Measurements from ENCODE around the gene CHRNB2. TPM values are rescaled to one million over a fixed set of nuclear protein-coding genes. Genes with fewer than 3 reads are reported as not detected.

Gene CHRNB2
- total RNA-seq, 2 donors from 2014 or later: 0.52 to 7.6 TPM

DNA sequence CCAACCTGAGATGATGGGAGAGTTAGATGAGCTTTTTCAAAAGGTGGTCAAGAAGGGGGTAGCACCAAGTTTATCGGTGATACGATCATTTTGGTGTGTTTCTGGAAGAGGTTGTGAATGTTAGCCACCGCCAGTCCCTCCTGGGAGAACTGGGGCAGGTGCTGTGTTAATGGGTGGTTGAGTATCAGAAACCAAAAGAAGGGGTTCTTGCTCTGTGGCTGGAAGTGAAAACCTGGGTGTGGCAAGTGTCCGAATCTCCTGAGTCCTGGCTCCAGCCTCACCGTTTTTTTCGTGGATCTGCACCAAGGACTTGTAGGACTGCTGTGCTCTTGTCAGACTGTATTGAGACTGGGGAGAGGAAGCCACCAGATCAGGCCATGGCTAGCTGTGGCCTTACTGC lies 16.9 kb upstream of the CHRNB2 start:
- H3K36me3 ChIP-seq (replicated peaks in 1 of 2; ENCODE audit: insufficient read depth in 1 of 2, low read depth in 2 of 2): peaks cover 27 to 52% of the 10 kb centered on the region in 2 donors
- no peak for ATAC-seq
- intact Hi-C loops (cut with DNase I): no loop called here

DNA sequence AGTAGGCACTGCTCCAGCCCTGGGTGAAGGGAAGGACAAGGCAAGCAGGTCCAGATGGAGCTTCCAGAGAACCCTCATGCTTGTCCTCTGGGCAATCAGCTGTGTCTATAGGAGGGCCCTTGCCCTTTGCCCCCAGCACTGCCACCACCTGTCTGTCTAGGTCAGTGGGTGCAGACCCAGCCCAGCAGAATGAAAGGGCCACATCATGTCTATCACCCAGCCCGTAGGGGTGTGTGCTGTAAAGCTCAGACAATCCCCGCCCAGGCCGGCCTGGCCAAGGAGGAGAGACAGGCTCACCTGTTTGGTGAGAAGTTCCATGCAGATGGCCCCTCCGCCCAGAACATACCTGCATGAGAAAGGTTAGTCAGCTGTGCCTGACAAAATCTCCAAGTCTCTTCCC lies 16.1 kb upstream of the CHRNB2 start:
- Histone ChIP-seq H3K27ac (peak overlapping the region in 1 of 4 donors; percentile 14), H3K4me1 (peaks cover 47% of the 10 kb centered on the region), H3K9me3 (no peaks in the 10 kb centered on the region), H3K4me3 (no peak overlapping the region), H3K27me3 (no peaks in the 10 kb centered on the region), H3K36me3 (replicated peaks in 1 of 2; ENCODE audit: insufficient read depth in 1 of 2, low read depth in 2 of 2) (peaks cover 27 to 52% of the 10 kb centered on the region in 2 donors)
- ATAC-seq (no peak), DNase-seq (no peak)
- intact Hi-C loops (cut with DNase I): no loop called here
- 86 to 88% methylated on average over 1 to 4 of the region's 4 CpGs for WGBS, 2 donors
- no peak for TF ChIP-seq POLR2A (IDR thresholded peaks at IDR 0.05)
- TF ChIP-seq, protein P1, sequence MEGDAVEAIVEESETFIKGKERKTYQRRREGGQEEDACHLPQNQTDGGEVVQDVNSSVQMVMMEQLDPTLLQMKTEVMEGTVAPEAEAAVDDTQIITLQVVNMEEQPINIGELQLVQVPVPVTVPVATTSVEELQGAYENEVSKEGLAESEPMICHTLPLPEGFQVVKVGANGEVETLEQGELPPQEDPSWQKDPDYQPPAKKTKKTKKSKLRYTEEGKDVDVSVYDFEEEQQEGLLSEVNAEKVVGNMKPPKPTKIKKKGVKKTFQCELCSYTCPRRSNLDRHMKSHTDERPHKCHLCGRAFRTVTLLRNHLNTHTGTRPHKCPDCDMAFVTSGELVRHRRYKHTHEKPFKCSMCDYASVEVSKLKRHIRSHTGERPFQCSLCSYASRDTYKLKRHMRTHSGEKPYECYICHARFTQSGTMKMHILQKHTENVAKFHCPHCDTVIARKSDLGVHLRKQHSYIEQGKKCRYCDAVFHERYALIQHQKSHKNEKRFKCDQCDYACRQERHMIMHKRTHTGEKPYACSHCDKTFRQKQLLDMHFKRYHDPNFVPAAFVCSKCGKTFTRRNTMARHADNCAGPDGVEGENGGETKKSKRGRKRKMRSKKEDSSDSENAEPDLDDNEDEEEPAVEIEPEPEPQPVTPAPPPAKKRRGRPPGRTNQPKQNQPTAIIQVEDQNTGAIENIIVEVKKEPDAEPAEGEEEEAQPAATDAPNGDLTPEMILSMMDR (IDR thresholded peaks at IDR 0.05): no peak

More for the DNA sequence above, 16.9 kb upstream of the CHRNB2 start:
- 63 to 71% methylated on average over 6 of the region's 6 CpGs for WGBS, 2 donors
- Histone ChIP-seq H3K4me3 (no peak overlapping the region), H3K27me3 (no peaks in the 10 kb centered on the region), H3K9me3 (no peaks in the 10 kb centered on the region), H3K27ac (no peak overlapping the region), H3K4me1 (peaks cover 40% of the 10 kb centered on the region)
- no peak for TF ChIP-seq POLR2A (IDR thresholded peaks at IDR 0.05)
- TF ChIP-seq, protein P1 (IDR thresholded peaks at IDR 0.05): no peak
- no peak for DNase-seq

DNA sequence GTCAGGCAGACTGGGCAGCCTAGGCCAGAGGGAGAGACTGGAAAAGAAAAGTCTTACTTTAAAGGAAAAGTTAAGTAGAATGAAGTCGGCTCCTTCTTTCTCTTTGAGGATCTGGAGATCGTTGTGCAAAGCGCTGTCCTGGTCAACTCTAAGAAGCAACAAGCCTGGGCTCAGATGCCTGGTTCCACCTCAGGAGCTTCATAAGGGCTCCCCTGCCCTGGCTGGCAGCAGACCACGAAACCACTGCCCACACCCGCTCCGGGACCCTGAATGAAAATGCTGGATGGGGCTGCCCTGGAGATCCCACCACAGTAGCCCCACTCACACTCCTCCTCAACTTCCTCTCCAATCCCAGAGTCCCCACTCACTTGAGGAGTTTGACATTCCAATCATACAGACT lies 15.5 kb upstream of the CHRNB2 start:
- WGBS, 2 donors: 93 to 98% methylated on average over 6 of the region's 6 CpGs
- H3K36me3 ChIP-seq (replicated peaks in 1 of 2; ENCODE audit: insufficient read depth in 1 of 2, low read depth in 2 of 2): peaks cover 27 to 52% of the 10 kb centered on the region in 2 donors

DNA sequence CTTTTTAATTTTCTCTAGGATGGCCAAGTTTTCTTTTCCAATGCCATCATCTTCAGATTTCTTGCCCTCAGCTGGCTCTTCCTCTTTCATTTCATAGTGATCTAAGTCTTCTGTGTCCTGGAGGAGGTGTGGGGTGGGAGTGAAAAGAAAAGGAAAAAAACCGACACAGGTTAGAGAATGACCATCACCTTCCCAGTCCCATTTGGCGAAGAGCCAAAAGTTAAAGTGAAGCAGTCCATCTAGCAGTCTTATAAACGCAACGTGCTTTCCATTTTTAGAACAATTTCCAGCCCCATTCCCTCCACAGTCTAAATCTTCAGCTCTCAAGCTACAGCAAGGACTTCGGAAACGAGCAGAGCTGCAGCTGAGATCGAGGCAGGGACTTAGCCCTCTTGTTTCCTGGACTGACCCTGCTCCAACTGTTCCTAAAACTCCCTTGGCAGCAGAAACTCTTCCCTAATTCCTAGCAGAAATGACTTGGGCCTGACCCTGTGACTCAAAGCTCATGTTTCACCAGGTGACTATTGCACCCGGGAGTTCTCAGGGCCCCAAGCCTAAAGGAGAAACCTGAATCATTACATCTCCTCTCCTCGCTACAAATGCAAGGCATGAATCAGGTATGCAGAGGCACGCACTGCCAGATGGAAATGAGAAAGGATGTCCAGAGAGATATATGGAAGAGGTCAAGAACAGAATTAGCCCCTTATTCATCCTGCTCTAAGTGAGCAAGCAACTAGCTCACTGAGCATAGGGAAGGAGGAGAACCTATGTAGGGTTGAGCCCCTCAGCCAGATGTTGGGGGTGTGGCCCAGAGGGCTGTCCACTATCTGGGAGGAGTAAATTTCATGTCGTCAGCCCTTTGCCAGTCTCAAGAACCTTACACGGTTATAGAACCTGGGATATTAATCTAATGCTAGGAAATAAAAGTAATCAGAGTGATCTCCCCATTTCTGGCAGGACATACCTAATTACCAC lies 14.2 kb upstream of the CHRNB2 start:
- H3K4me3 ChIP-seq: no peak overlapping the region
- H3K4me1 ChIP-seq: peaks cover 40% of the 10 kb centered on the region
- DNase-seq (no peak), ATAC-seq (no peak)
- peaks cover 27 to 52% of the 10 kb centered on the region in 2 donors for H3K36me3 ChIP-seq (replicated peaks in 1 of 2; ENCODE audit: insufficient read depth in 1 of 2, low read depth in 2 of 2)
- WGBS, 2 donors: 67 to 72% methylated on average over 12 of the region's 12 CpGs
- TF ChIP-seq, protein P1 (IDR thresholded peaks at IDR 0.05): no peak
- TF ChIP-seq POLR2A (IDR thresholded peaks at IDR 0.05): no peak
- H3K9me3 ChIP-seq: no peaks in the 10 kb centered on the region
- H3K27ac ChIP-seq: no peak overlapping the region
- no peaks in the 10 kb centered on the region for H3K27me3 ChIP-seq
- intact Hi-C loops (cut with DNase I): no loop called here

More for the DNA sequence above, 15.5 kb upstream of the CHRNB2 start:
- ATAC-seq (no peak), DNase-seq (no peak)
- H3K27me3 ChIP-seq: no peaks in the 10 kb centered on the region
- no peak overlapping the region for H3K4me3 ChIP-seq
- H3K9me3 ChIP-seq: no peaks in the 10 kb centered on the region
- TF ChIP-seq POLR2A (IDR thresholded peaks at IDR 0.05): no peak
- TF ChIP-seq, protein P1 (IDR thresholded peaks at IDR 0.05): no peak
- no peak overlapping the region for H3K27ac ChIP-seq
- intact Hi-C loops (cut with DNase I): no loop called here
- peaks cover 47% of the 10 kb centered on the region for H3K4me1 ChIP-seq
